ENCODE measurements around the gene MYO7B. TPM values are rescaled to one million over a fixed set of nuclear protein-coding genes. Genes with fewer than 3 reads are reported as not detected.

Gene MYO7B
- total and polyA plus RNA-seq, 2 experiments from 2014 or later, result 17.6 to 20.1 TPM

GRCh38 chr2:127653421-127654083, 118.1 kb downstream of the MYO7B start:
- Histone ChIP-seq H3K4me1 (ENCODE audit: insufficient read depth) (no peaks in the 10 kb centered on the region), H3K9me2 (replicated peaks; ENCODE audit: insufficient read depth) (no peaks in the 10 kb centered on the region), H2AFZ (no peak overlapping the region), H3K9me3 (ENCODE audit: low read depth) (no peaks in the 10 kb centered on the region), H3K4me2 (no peak overlapping the region), H4K20me1 (ENCODE audit: insufficient read depth, poor library complexity, severe bottlenecking) (no peaks in the 10 kb centered on the region), H3K4me3 (no peak overlapping the region), H3K79me2 (no peaks in the 10 kb centered on the region), H3K27ac (no peak overlapping the region), H3K36me3 (replicated peaks; ENCODE audit: insufficient read depth, low read depth) (no peaks in the 10 kb centered on the region), H3K27me3 (no peaks in the 10 kb centered on the region)
- DNase-seq (ENCODE audit: low spot score), result no peak
- TF ChIP-seq EZH2phosphoT487 (IDR thresholded peaks at IDR 0.05; ENCODE audit: low read depth, severe bottlenecking, unreplicated experiment) (no peak), CTCF (IDR thresholded peaks at IDR 0.05; ENCODE audit: poor library complexity) (no peak), EZH2 (IDR thresholded peaks at IDR 0.05; ENCODE audit: borderline replicate concordance) (no peak)
- WGBS (ENCODE audit: low lambda C conversion rate, missing lambda C conversion rate), result 87% methylated on average over 16 of the region's 16 CpGs

GRCh38 chr2:127654084-127654837, 118.8 kb downstream of the MYO7B start:
- no peaks in the 10 kb centered on the region for H3K79me2 ChIP-seq
- H2AFZ ChIP-seq, result no peak overlapping the region
- no peak overlapping the region for H3K27ac ChIP-seq
- DNase-seq (ENCODE audit: low spot score), result no peak
- 93% methylated on average over 24 of the region's 24 CpGs for WGBS (ENCODE audit: low lambda C conversion rate, missing lambda C conversion rate)
- H3K36me3 ChIP-seq (replicated peaks; ENCODE audit: insufficient read depth, low read depth), result no peaks in the 10 kb centered on the region
- no peak for TF ChIP-seq EZH2phosphoT487 (IDR thresholded peaks at IDR 0.05; ENCODE audit: low read depth, severe bottlenecking, unreplicated experiment)
- no peak for TF ChIP-seq CTCF (IDR thresholded peaks at IDR 0.05; ENCODE audit: poor library complexity)
- TF ChIP-seq EZH2 (IDR thresholded peaks at IDR 0.05; ENCODE audit: borderline replicate concordance), result no peak
- no peaks in the 10 kb centered on the region for H3K4me1 ChIP-seq (ENCODE audit: insufficient read depth)
- no peaks in the 10 kb centered on the region for H4K20me1 ChIP-seq (ENCODE audit: insufficient read depth, poor library complexity, severe bottlenecking)
- no peaks in the 10 kb centered on the region for H3K9me2 ChIP-seq (replicated peaks; ENCODE audit: insufficient read depth)
- H3K4me2 ChIP-seq, result no peak overlapping the region
- no peaks in the 10 kb centered on the region for H3K27me3 ChIP-seq
- H3K4me3 ChIP-seq, result no peak overlapping the region
- H3K9me3 ChIP-seq (ENCODE audit: low read depth), result no peaks in the 10 kb centered on the region

- Histone ChIP-seq H3K27ac (no peak overlapping the region), H4K20me1 (ENCODE audit: insufficient read depth, poor library complexity, severe bottlenecking) (no peaks in the 10 kb centered on the region), H3K36me3 (replicated peaks; ENCODE audit: insufficient read depth, low read depth) (no peaks in the 10 kb centered on the region), H3K9me2 (replicated peaks; ENCODE audit: insufficient read depth) (no peaks in the 10 kb centered on the region), H3K9me3 (ENCODE audit: low read depth) (no peaks in the 10 kb centered on the region), H2AFZ (no peak overlapping the region), H3K79me2 (no peaks in the 10 kb centered on the region), H3K4me1 (ENCODE audit: insufficient read depth) (no peaks in the 10 kb centered on the region), H3K4me3 (no peak overlapping the region), H3K4me2 (no peak overlapping the region), H3K27me3 (no peaks in the 10 kb centered on the region)
- no peak for DNase-seq (ENCODE audit: low spot score)
- 90% methylated on average over 8 of the region's 8 CpGs for WGBS (ENCODE audit: low lambda C conversion rate, missing lambda C conversion rate)
- TF ChIP-seq CTCF (IDR thresholded peaks at IDR 0.05; ENCODE audit: poor library complexity), result no peak
- no peak for TF ChIP-seq EZH2phosphoT487 (IDR thresholded peaks at IDR 0.05; ENCODE audit: low read depth, severe bottlenecking, unreplicated experiment)
- TF ChIP-seq EZH2 (IDR thresholded peaks at IDR 0.05; ENCODE audit: borderline replicate concordance), result no peak
Measured at GRCh38 chr2:127654838-127655175, 119.3 kb downstream of the MYO7B start.

All from hepatocyte (in vitro differentiated cells).